GM12878 (cell line): Measurements from ENCODE around the gene NSUN2. TPM values are rescaled to one million over a fixed set of nuclear protein-coding genes. Genes with fewer than 3 reads are reported as not detected.

Experiments used
- ATAC-seq: fragments of 200-7000 bp; cut with Tn5 transposase; 3 replicates; pipeline ENCODE4 v1.9.1; 2020; ENCODE audit warnings: mild to moderate bottlenecking, moderate library complexity
- BruUV-seq: library from RNA; stranded (reverse); fragments of 400-500 nt; replicated peaks from 2 replicates; lab custom pipeline; 2021; lab: Mats Ljungman, UMichigan
- CTCF ChIA-PET: fragments of 300-600 bp; sonication (Branson Sonifier 250); formaldehyde crosslinking; extraction: SDS; loops from one replicate; lab custom pipeline; 2021; ENCODE audit warnings: inconsistent platforms; lab: Yijun Ruan, JAX
- POLR2A ChIA-PET: fragments of 350-600 bp; formaldehyde crosslinking; extraction: SDS; loops from one replicate; lab custom pipeline; 2021; ENCODE audit warnings: inconsistent platforms; lab: Charles Lee
- RAD21 ChIA-PET: fragments of 300-600 bp; sonication (Branson Sonifier 250); formaldehyde crosslinking; loops from one replicate; lab custom pipeline; 2023; ENCODE audit warnings: antibody characterized with exemption; ENCODE audit not compliant: unreplicated experiment; lab: Charles Lee
- SMC1A ChIA-PET: fragments of 300-600 bp; sonication (Branson Sonifier 250); formaldehyde crosslinking; loops from one replicate; lab custom pipeline; 2023; ENCODE audit not compliant: unreplicated experiment, uncharacterized antibody; lab: Charles Lee
- DNase-seq: peaks from one replicate; pipeline ENCODE4 v3.0.0-alpha.2; 2011; ENCODE audit warnings: low read depth, low spot score
- FAIRE-seq: peaks from 3 replicates; lab custom pipeline; 2011; peaks lifted over from hg19 to GRCh38; lab: Jason Lieb, UNC
- H2AFZ ChIP-seq: 2 replicates; pipeline ENCODE4 v1.6.0; 2011; ENCODE audit warnings: low read depth, low read length, control low read depth; ENCODE audit not compliant: control insufficient read depth
- H3K27ac ChIP-seq: 2 replicates; pipeline ENCODE4 v1.5.1; 2011; ENCODE audit warnings: control low read depth; ENCODE audit not compliant: control insufficient read depth, insufficient read depth
- H3K27me3 ChIP-seq, 2 experiments: replicated peaks in 1 of 2; 2 replicates each; pipeline versions ENCODE4 v1.6.0 to v1.6.1; 2011; ENCODE audit warnings: low read length in 1 of 2; ENCODE audit not compliant: control insufficient read depth in 2 of 2, insufficient read depth in 2 of 2
- H3K36me3 ChIP-seq, 2 experiments: 2 replicates each; pipeline ENCODE4 v1.5.1; 2011; ENCODE audit warnings: low read length in 1 of 2; ENCODE audit not compliant: control insufficient read depth in 2 of 2, insufficient read depth in 2 of 2
- H3K4me1 ChIP-seq: 2 replicates; pipeline ENCODE4 v1.6.1; 2011; ENCODE audit warnings: mild to moderate bottlenecking, low read length, moderate library complexity, mixed read lengths; ENCODE audit not compliant: control insufficient read depth, insufficient read depth
- H3K4me2 ChIP-seq: 2 replicates; pipeline ENCODE4 v1.6.0; 2011; ENCODE audit warnings: control low read depth; ENCODE audit not compliant: control insufficient read depth, insufficient read depth
- H3K4me3 ChIP-seq: fragments of 200-600 bp; sonication (generic); 2 replicates; pipeline ENCODE4 v1.5.1; 2016
- H3K79me2 ChIP-seq: 2 replicates; pipeline ENCODE4 v1.6.0; 2011; ENCODE audit warnings: low read length; ENCODE audit not compliant: control insufficient read depth, insufficient read depth
- H3K9ac ChIP-seq: 2 replicates; pipeline ENCODE4 v1.8.0; 2011; ENCODE audit warnings: low read length, control low read depth, mixed read lengths; ENCODE audit not compliant: control insufficient read depth, insufficient read depth
- H3K9me3 ChIP-seq: replicated peaks from 3 replicates; pipeline ENCODE4 v1.5.1; 2011; ENCODE audit warnings: mild to moderate bottlenecking, low read length; ENCODE audit not compliant: control insufficient read depth, insufficient read depth
- H4K20me1 ChIP-seq: 2 replicates; pipeline ENCODE4 v1.6.0; 2011; ENCODE audit not compliant: control insufficient read depth, insufficient read depth
- BCL11A ChIP-seq: IDR thresholded peaks from 2 replicates; pipeline ENCODE4 v1.6.1; 2011; ENCODE audit warnings: low read depth, low read length
- CBX3 ChIP-seq: fragments of 200-600 bp; sonication (generic); IDR thresholded peaks from 2 replicates; pipeline ENCODE4 v1.6.1; 2016; ENCODE audit warnings: low read depth, borderline replicate concordance
- DPF2 ChIP-seq: fragments of 450-650 bp; IDR thresholded peaks from 2 replicates; pipeline ENCODE4 v1.6.1; 2017; ENCODE audit warnings: mild to moderate bottlenecking
- KDM1A ChIP-seq: fragments of 200-600 bp; sonication (generic); IDR thresholded peaks from 2 replicates; pipeline ENCODE4 v1.6.1; 2016; ENCODE audit warnings: borderline replicate concordance
- MXI1 ChIP-seq: fragments of 150-350 bp; IDR thresholded peaks from 2 replicates; pipeline ENCODE4 v1.6.1; 2011; ENCODE audit warnings: low read depth, mild to moderate bottlenecking, inconsistent platforms, low read length, improper control_type of control experiment
- NFYA ChIP-seq: IDR thresholded peaks from 2 replicates; pipeline ENCODE4 v1.6.1; 2011; ENCODE audit warnings: low read depth, mild to moderate bottlenecking, low read length, improper control_type of control experiment, borderline replicate concordance
- NR2F1 ChIP-seq: fragments of 450-650 bp; conservative IDR thresholded peaks from 2 replicates; pipeline ENCODE4 v1.6.1; 2017; ENCODE audit warnings: mild to moderate bottlenecking
- RB1 ChIP-seq: fragments of 450-650 bp; formaldehyde crosslinking; IDR thresholded peaks from 2 replicates; pipeline ENCODE4 v1.6.1; 2017; ENCODE audit warnings: mild to moderate bottlenecking, borderline replicate concordance
- SMAD1 ChIP-seq: fragments of 450-650 bp; IDR thresholded peaks from 2 replicates; pipeline ENCODE4 v1.6.1; 2018; ENCODE audit warnings: mild to moderate bottlenecking, low read depth; ENCODE audit not compliant: partially characterized antibody
- SPI1 ChIP-seq: IDR thresholded peaks from 2 replicates; pipeline ENCODE4 v1.6.1; 2011; ENCODE audit warnings: low read depth, mild to moderate bottlenecking, low read length, moderate library complexity, borderline replicate concordance; ENCODE audit not compliant: insufficient read depth
- SREBF1 ChIP-seq: IDR thresholded peaks from 2 replicates; pipeline ENCODE4 v1.6.1; 2012; ENCODE audit warnings: mild to moderate bottlenecking, low read length
- ZSCAN29 ChIP-seq: fragments of 450-650 bp; IDR thresholded peaks from 2 replicates; pipeline ENCODE4 v1.6.1; 2017; ENCODE audit warnings: mild to moderate bottlenecking, moderate library complexity
- WGBS: methylation state at CpG from one replicate; pipeline ENCODE4 v1.1.6; 2016; ENCODE audit warnings: low lambda C conversion rate; ENCODE audit not compliant: insufficient replicate concordance, insufficient coverage; ENCODE audit errors: missing lambda C conversion rate; 5-methylcytosine and 5-hydroxymethylcytosine counted together
- in situ Hi-C: fragments of 300-500 bp; cut with MboI; formaldehyde crosslinking; loops from 9 replicates; pipeline ENCODE4 v1.14.3; 2018; ENCODE audit warnings: mixed read lengths
- intact Hi-C: fragments of 100-400 bp; cut with micrococcal nuclease; formaldehyde crosslinking; loops from one replicate; pipeline ENCODE4 v1.14.2; 2022; ENCODE audit not compliant: unreplicated experiment
- polyA plus RNA-seq, 11 experiments: library from polyadenylated mRNA; depleted of rRNA in 4 of 11; unstranded in 6 of 11; stranded (reverse) in 5 of 11; fragments of >200 nt; fragmentation: Nextera tagmentation in 4 of 11; fragmentation: Illumina TruSeq in 1 of 11; extraction: Ambion mirVana in 4 of 11; extraction: Trizol in 1 of 11; gene quantifications; 1 replicate in 1 of 11; 2 replicates in 10 of 11; pipeline versions ENCODE4 v1.2.1 to v1.2.3, GENCODE V29; 2011 to 2016; ENCODE audit warnings: inconsistent platforms in 2 of 11, missing spikeins in 2 of 11, low read depth in 1 of 11
- total RNA-seq, 4 experiments: library from RNA; depleted of rRNA in 3 of 4; stranded (reverse); fragments of >200 nt in 3 of 4; fragmentation: Illumina TruSeq in 1 of 4; extraction: Trizol in 1 of 4; gene quantifications; 2 replicates each; pipeline versions ENCODE4 v1.2.1 to v1.2.3, GENCODE V29; 2013 to 2021
- TF ChIP-seq, protein P1 (sequence below): fragments of 150-350 bp; IDR thresholded peaks from 2 replicates; pipeline ENCODE4 v1.6.1; 2016; ENCODE audit warnings: low read depth, low read length

The NSUN2 gene
- total and polyA plus RNA-seq, 10 of the 15 experiments (the other 5 are each of a cell fraction or from before 2014, with no cell fraction given), result 8.0 to 112 (median 91.1) TPM

DNA sequence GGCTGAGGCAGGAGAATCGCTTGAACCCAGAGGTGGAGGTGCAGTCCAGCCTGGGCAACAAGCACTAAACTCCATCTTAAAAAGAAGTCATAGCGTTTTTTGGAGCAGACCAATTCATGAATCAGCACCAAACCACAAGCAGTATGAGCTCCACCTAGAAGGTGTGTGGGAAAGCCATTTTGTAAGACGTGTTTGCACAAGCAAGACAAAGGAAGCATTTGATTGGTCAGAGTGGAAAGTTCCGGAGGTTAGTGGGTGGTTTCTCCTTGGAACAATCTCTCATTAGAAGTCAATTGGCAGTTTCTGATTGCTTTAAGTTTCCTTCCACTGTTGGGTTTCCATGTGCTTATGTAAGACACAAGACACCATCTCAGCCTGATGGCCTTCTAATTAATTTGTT lies 5.4 kb upstream of the NSUN2 start (continued):
- TF ChIP-seq NFYA, result no peak
- TF ChIP-seq, protein P1, sequence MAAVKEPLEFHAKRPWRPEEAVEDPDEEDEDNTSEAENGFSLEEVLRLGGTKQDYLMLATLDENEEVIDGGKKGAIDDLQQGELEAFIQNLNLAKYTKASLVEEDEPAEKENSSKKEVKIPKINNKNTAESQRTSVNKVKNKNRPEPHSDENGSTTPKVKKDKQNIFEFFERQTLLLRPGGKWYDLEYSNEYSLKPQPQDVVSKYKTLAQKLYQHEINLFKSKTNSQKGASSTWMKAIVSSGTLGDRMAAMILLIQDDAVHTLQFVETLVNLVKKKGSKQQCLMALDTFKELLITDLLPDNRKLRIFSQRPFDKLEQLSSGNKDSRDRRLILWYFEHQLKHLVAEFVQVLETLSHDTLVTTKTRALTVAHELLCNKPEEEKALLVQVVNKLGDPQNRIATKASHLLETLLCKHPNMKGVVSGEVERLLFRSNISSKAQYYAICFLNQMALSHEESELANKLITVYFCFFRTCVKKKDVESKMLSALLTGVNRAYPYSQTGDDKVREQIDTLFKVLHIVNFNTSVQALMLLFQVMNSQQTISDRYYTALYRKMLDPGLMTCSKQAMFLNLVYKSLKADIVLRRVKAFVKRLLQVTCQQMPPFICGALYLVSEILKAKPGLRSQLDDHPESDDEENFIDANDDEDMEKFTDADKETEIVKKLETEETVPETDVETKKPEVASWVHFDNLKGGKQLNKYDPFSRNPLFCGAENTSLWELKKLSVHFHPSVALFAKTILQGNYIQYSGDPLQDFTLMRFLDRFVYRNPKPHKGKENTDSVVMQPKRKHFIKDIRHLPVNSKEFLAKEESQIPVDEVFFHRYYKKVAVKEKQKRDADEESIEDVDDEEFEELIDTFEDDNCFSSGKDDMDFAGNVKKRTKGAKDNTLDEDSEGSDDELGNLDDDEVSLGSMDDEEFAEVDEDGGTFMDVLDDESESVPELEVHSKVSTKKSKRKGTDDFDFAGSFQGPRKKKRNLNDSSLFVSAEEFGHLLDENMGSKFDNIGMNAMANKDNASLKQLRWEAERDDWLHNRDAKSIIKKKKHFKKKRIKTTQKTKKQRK, result no peak
- TF ChIP-seq, all 136 proteins: peak for 0

DNA sequence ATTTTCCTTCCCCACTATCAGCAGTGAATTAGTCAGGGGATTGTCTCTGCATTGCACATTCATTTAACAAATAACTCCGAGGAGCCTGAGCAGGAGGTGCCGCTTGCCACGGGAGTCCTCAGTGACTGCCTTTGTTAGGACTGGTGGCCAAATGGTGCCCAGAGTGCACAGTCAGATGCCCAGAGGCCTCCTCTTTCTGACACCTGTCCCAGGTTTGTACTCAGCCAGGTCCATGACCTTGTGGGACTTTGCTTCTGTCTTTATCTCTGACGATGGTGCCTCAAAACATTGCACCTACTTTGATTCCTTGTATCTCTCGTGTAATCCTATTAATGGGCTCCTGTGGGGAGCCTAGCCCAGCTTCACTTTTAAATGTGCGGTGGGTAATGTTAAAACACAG lies 4.7 kb upstream of the NSUN2 start:
- TF ChIP-seq SREBF1 (no peak), ZSCAN29 (no peak), MXI1 (no peak), SPI1 (no peak), NR2F1 (no peak), RB1 (no peak), BCL11A (no peak), KDM1A (no peak), SMAD1 (no peak), DPF2 (no peak), NFYA (no peak), CBX3 (no peak)
- TF ChIP-seq, all 136 proteins: peak for 0
- Histone ChIP-seq H3K27me3 (no peaks in the 10 kb centered on the region), H3K9me3 (no peaks in the 10 kb centered on the region), H3K4me3 (no peak overlapping the region), H2AFZ (no peak overlapping the region), H3K4me2 (no peak overlapping the region), H3K9ac (no peak overlapping the region), H3K36me3 (no peaks in the 10 kb centered on the region; a peak in 1 of 4 replicates), H4K20me1 (no peaks in the 10 kb centered on the region; the same call in 1 of the 2 replicates), H3K79me2 (peaks cover 21% of the 10 kb centered on the region), H3K4me1 (no peaks in the 10 kb centered on the region; the same call in 1 of the 2 replicates), H3K27ac (no peak overlapping the region)
- in situ Hi-C loops, result no loop called here
- FAIRE-seq (no peak), DNase-seq (no peak), ATAC-seq (no peak)
- intact Hi-C loops, result no loop called here
- SMC1A ChIA-PET, result no interaction called here
- BruUV-seq, result no TSS peak
- POLR2A ChIA-PET, result no interaction called here
- 98% methylated on average over 6 of the region's 6 CpGs for WGBS
- RAD21 ChIA-PET, result no interaction called here
- CTCF ChIA-PET, result no interaction called here
